ENCODE results near the gene CNN1. TPM values are rescaled to one million over a fixed set of nuclear protein-coding genes. Genes with fewer than 3 reads are reported as not detected.

The CNN1 gene
- total and polyA plus RNA-seq, 9 of the 15 experiments (the other 6 are each of a cell fraction or from before 2014, with no cell fraction given): 0.23 to 10.6 (median 5.2) TPM

DNA sequence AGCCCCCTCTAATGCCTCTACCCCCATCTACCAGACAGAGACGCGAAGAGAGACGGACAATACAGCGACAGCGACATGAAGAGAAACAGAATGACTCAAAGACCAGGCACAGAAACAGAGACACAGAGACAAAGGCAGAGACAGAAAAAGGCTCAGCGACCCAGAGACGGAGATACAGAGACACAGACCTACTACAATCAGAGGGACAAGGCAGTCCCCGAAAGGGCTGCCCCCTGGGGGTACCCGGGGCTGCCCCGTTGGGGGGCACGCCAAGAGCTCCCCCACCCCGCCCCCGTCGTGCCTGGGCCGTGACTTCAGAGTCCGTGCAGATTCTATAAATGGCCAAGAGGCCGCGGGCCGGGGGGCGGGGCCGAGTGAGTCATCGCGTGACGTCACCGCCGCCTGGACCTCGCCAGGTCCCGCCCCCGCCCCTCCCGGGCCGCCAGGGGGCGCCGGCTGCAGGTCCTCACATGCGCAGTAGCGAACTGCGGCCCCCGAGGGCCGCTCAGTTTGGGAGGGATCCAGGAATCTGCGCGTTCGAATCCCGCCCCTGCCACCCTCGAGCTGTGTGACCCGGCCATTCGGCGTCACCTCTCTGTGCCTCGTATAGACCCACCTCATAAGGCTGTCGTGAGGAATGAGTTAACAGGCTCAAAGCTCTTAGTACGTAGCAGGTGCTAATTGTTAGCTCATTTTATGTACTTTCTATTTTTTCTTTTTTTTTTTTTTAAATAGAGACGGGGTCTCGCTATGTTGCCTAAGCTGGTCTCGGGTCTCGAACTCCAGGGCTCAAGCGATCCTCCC lies 2.7 kb upstream of the CNN1 start (continued):
- TF ChIP-seq ZBTB9 (CRISPR knock-in tag; IDR thresholded peaks at IDR 0.05): 0 out of 2 replicates have a peak, but pooled peaks have one; percentile 81
- peak; percentile 84 for TF ChIP-seq ZNF644 (tag; IDR thresholded peaks at IDR 0.05; ENCODE audit: low read depth)
- no peak for TF ChIP-seq NFE2 (IDR thresholded peaks at IDR 0.05; ENCODE audit: low read depth)
- 0 out of 2 replicates have a peak, but pooled peaks have one; percentile 41 for TF ChIP-seq KLF1 (tag; IDR thresholded peaks at IDR 0.05)
- TF ChIP-seq CTBP1 (IDR thresholded peaks at IDR 0.05; ENCODE audit: borderline replicate concordance): peak; percentile 57; the same call in 1 of the 2 replicates
- peak; percentile 36; the same call in 1 of the 2 replicates for TF ChIP-seq NCOA1 (IDR thresholded peaks at IDR 0.05; ENCODE audit: low read depth)
- no peak for TF ChIP-seq PRPF4 (IDR thresholded peaks at IDR 0.05; ENCODE audit: insufficient read depth, low read depth, low read length, poor library complexity, severe bottlenecking)
- TF ChIP-seq CAMTA2 (CRISPR knock-in tag; conservative IDR thresholded peaks at IDR 0.05): no peak
- peak; percentile 18; the same call in 1 of the 2 replicates for TF ChIP-seq GTF2A2 (tag; IDR thresholded peaks at IDR 0.05)
- TF ChIP-seq SMARCA4 (IDR thresholded peaks at IDR 0.05): peak; percentile 38; the same call in 1 of the 2 replicates
- TF ChIP-seq HIVEP1 (CRISPR knock-in tag; IDR thresholded peaks at IDR 0.05): 0 out of 2 replicates have a peak, but pooled peaks have one; percentile 33
- peak; percentile 75 for TF ChIP-seq TAF1 (IDR thresholded peaks at IDR 0.05; ENCODE audit: control insufficient read depth, extremely low read depth, insufficient read depth, low read length, severe bottlenecking)
- TF ChIP-seq HDAC1 (IDR thresholded peaks at IDR 0.05): 0 out of 4 replicates have a peak, but pooled peaks of 1 of the 2 experiments have one; percentile 60
- TF ChIP-seq HNRNPK (IDR thresholded peaks at IDR 0.05; ENCODE audit: low read depth, low read length, poor library complexity, severe bottlenecking): no peak
- peak; percentile 96 for TF ChIP-seq CBX1 (IDR thresholded peaks at IDR 0.05; ENCODE audit: low read depth)
- TF ChIP-seq RBM25 (IDR thresholded peaks at IDR 0.05; ENCODE audit: low read depth, low read length, severe bottlenecking): peak; percentile 81
- TF ChIP-seq REST (IDR thresholded peaks at IDR 0.05; ENCODE audit: borderline replicate concordance): peak; percentile 53; the same call in 1 of the 2 replicates
- peak; percentile 53; the same call in 1 of the 2 replicates for TF ChIP-seq REST (CRISPR knock-in tag; IDR thresholded peaks at IDR 0.05; ENCODE audit: low read depth)
- peak; percentile 59 for TF ChIP-seq SMC3 (conservative IDR thresholded peaks at IDR 0.05; ENCODE audit: insufficient read depth, low read depth, low read length)
